HepG2 (cell line): Measurements from ENCODE around the gene MAN1A2. TPM values are rescaled to one million over a fixed set of nuclear protein-coding genes. Genes with fewer than 3 reads are reported as not detected.

Source experiments
- ATAC-seq: fragments of 200-7000 bp; cut with Tn5 transposase; 3 replicates; pipeline ENCODE4 v1.9.1; 2020; ENCODE audit warnings: mild to moderate bottlenecking, moderate library complexity
- BruUV-seq: library from RNA; stranded (reverse); fragments of 400-500 nt; replicated peaks from 2 replicates; lab custom pipeline; 2021; lab: Mats Ljungman, UMichigan
- CTCF ChIA-PET: fragments of 300-600 bp; formaldehyde crosslinking; extraction: SDS; loops from one replicate; lab custom pipeline; 2021; ENCODE audit warnings: low total read pairs, inconsistent platforms, low intra/inter-chr PET ratio; lab: Yijun Ruan, JAX
- POLR2A ChIA-PET: fragments of 350-600 bp; sonication (Branson Sonifier 250); formaldehyde crosslinking; loops from one replicate; lab custom pipeline; 2020; ENCODE audit warnings: antibody characterized with exemption, inconsistent platforms; lab: Yijun Ruan, JAX
- DNase-seq: peaks from one replicate; pipeline ENCODE4 v3.0.0-alpha.2; 2015; ENCODE audit warnings: low spot score
- FAIRE-seq: peaks from 3 replicates; lab custom pipeline; 2011; peaks lifted over from hg19 to GRCh38; lab: Jason Lieb, UNC
- H2AFZ ChIP-seq: one replicate; pipeline ENCODE4 v1.6.1; 2011; ENCODE audit warnings: low read length, inconsistent platforms
- H3K27ac ChIP-seq: fragments of 300-600 bp; 3 replicates; pipeline ENCODE4 v1.8.0; 2011; ENCODE audit warnings: mixed run types, mild to moderate bottlenecking, mixed read lengths, low read length, inconsistent platforms; ENCODE audit not compliant: insufficient read depth; ENCODE audit errors: extremely low read length
- H3K27me3 ChIP-seq, 2 experiments: fragments of 200-600 bp in 1 of 2; 2 replicates in 1 of 2; 3 replicates in 1 of 2; pipeline versions ENCODE4 v1.6.0 to v1.8.0; 2011; ENCODE audit warnings: low read length in 2 of 2, mild to moderate bottlenecking in 2 of 2, moderate library complexity in 2 of 2, inconsistent platforms in 1 of 2; ENCODE audit not compliant: insufficient read depth in 2 of 2, control insufficient read depth in 1 of 2
- H3K36me3 ChIP-seq, 2 experiments: fragments of 200-600 bp in 1 of 2; replicated peaks in 1 of 2; 2 replicates in 1 of 2; 3 replicates in 1 of 2; pipeline versions ENCODE4 v1.5.1 to v1.8.0; 2011; ENCODE audit warnings: low read length in 2 of 2, inconsistent platforms in 1 of 2; ENCODE audit not compliant: insufficient read depth in 2 of 2, control insufficient read depth in 1 of 2
- H3K4me1 ChIP-seq: 2 replicates; pipeline ENCODE4 v1.5.1; 2012; ENCODE audit warnings: low read length, inconsistent platforms; ENCODE audit not compliant: insufficient read depth
- H3K4me2 ChIP-seq: 2 replicates; pipeline ENCODE4 v1.6.0; 2011; ENCODE audit warnings: low read depth, low read length, inconsistent platforms
- H3K4me3 ChIP-seq, 3 experiments: fragments of 200-600 bp in 1 of 3; sonication (generic), shearing (Covaris generic) in 1 of 3; replicated peaks in 1 of 3; 2 replicates each; pipeline ENCODE4 v1.5.1; 2011 to 2016; ENCODE audit warnings: low read length in 3 of 3, inconsistent platforms in 2 of 3, low read depth in 2 of 3, mild to moderate bottlenecking in 2 of 3, control low read depth in 1 of 3, mixed read lengths in 1 of 3; ENCODE audit not compliant: insufficient read depth in 1 of 3
- H3K79me2 ChIP-seq: one replicate; pipeline ENCODE4 v1.6.1; 2011; ENCODE audit warnings: low read length, inconsistent platforms; ENCODE audit not compliant: insufficient read depth
- H3K9ac ChIP-seq: 2 replicates; pipeline ENCODE4 v1.6.0; 2011; ENCODE audit warnings: mild to moderate bottlenecking, low read depth, low read length, inconsistent platforms; ENCODE audit not compliant: insufficient read depth
- H3K9me3 ChIP-seq: 2 replicates; pipeline ENCODE4 v1.5.1; 2012; ENCODE audit warnings: mild to moderate bottlenecking, low read length
- H4K20me1 ChIP-seq: 2 replicates; pipeline ENCODE4 v1.6.0; 2011; ENCODE audit warnings: inconsistent platforms, mild to moderate bottlenecking, low read length, moderate library complexity; ENCODE audit not compliant: insufficient read depth
- HOXA9 ChIP-seq: sonication (generic); formaldehyde crosslinking; IDR thresholded peaks from 2 replicates; pipeline ENCODE4 v1.8.1; 2022; ENCODE audit warnings: missing genetic modification reagents, mild to moderate bottlenecking, moderate library complexity, borderline replicate concordance
- MLXIP ChIP-seq: sonication (generic); formaldehyde crosslinking; IDR thresholded peaks from 2 replicates; pipeline ENCODE4 v1.9.0; 2021; ENCODE audit warnings: missing genetic modification reagents, borderline replicate concordance
- ZBTB7A ChIP-seq: sonication (generic); formaldehyde crosslinking; IDR thresholded peaks from 2 replicates; pipeline ENCODE4 v1.8.0; 2022; ENCODE audit warnings: mild to moderate bottlenecking, missing genetic modification reagents
- ZHX2 ChIP-seq, 2 experiments: sonication (generic) in 1 of 2; formaldehyde crosslinking in 1 of 2; IDR thresholded peaks; 2 replicates each; pipeline versions ENCODE4 v1.6.1 to v1.9.0; 2014 to 2022; ENCODE audit warnings: antibody characterized with exemption in 1 of 2, borderline replicate concordance in 1 of 2, inconsistent platforms in 1 of 2, low read depth in 1 of 2, missing genetic modification reagents in 1 of 2
- ZNF160 ChIP-seq: sonication (generic); formaldehyde crosslinking; IDR thresholded peaks from 2 replicates; pipeline ENCODE4 v1.8.0; 2022; ENCODE audit warnings: mild to moderate bottlenecking, inconsistent platforms, missing genetic modification reagents
- ZNF468 ChIP-seq: sonication (generic); formaldehyde crosslinking; IDR thresholded peaks from 2 replicates; pipeline ENCODE4 v1.8.0; 2022; ENCODE audit warnings: mild to moderate bottlenecking, moderate library complexity, missing genetic modification reagents
- ZNF644 ChIP-seq: IDR thresholded peaks from 2 replicates; pipeline ENCODE4 v1.6.1; 2016; ENCODE audit warnings: low read depth
- ZNF891 ChIP-seq: sonication (generic); formaldehyde crosslinking; IDR thresholded peaks from 2 replicates; pipeline ENCODE4 v1.5.0; 2020; ENCODE audit warnings: mild to moderate bottlenecking, missing genetic modification reagents
- WGBS: methylation state at CpG from one replicate; pipeline ENCODE4 v1.1.6; 2017; ENCODE audit warnings: low lambda C conversion rate; 5-methylcytosine and 5-hydroxymethylcytosine counted together
- in situ Hi-C: cut with HindIII; loops from 2 replicates; pipeline ENCODE4 v1.10.0; 2017; ENCODE audit warnings: low pct_unique_long_range_greater_than_20kb; ENCODE audit not compliant: extremely low pct_ligation_motif_present
- intact Hi-C: fragments of 100-400 bp; cut with micrococcal nuclease; formaldehyde crosslinking; loops from one replicate; pipeline ENCODE4 v1.10.0; 2022; ENCODE audit not compliant: unreplicated experiment
- polyA plus RNA-seq, 8 experiments: library from polyadenylated mRNA; depleted of rRNA in 3 of 8; stranded (reverse) in 7 of 8; unstranded in 1 of 8; fragments of >200 nt; fragmentation: Illumina TruSeq in 4 of 8; extraction: Trizol in 4 of 8; gene quantifications; 2 replicates each; pipeline versions ENCODE4 v1.2.1 to v1.2.3, GENCODE V29; 2011 to 2016; ENCODE audit warnings: low read depth in 4 of 8, missing spikeins in 1 of 8, mixed read lengths in 1 of 8; ENCODE audit not compliant: insufficient read depth in 1 of 8
- total RNA-seq, 5 experiments: library from RNA; depleted of rRNA; stranded (reverse); fragments of >200 nt; fragmentation: Illumina TruSeq; extraction: Trizol; gene quantifications; 2 replicates each; pipeline ENCODE4 v1.2.3, GENCODE V29; 2016; ENCODE audit warnings: low read depth in 1 of 5
- TF ChIP-seq, protein P1 (sequence below): sonication (generic); formaldehyde crosslinking; IDR thresholded peaks from 2 replicates; pipeline ENCODE4 v1.8.0; 2022; ENCODE audit warnings: missing genetic modification reagents, low read depth, mild to moderate bottlenecking, borderline replicate concordance

MAN1A2 gene
- total and polyA plus RNA-seq, 2 of the 13 experiments (the other 11 are each of a cell fraction or from before 2014, with no cell fraction given), result 8.0 to 19.9 TPM

GRCh38 chr1:117500584-117500983 is 133.3 kb downstream of the MAN1A2 start (continued):
- TF ChIP-seq ZHX2 (IDR thresholded peaks at IDR 0.05; ENCODE audit: low read depth) (no peak), ZHX2 (CRISPR knock-in tag; IDR thresholded peaks at IDR 0.05; ENCODE audit: borderline replicate concordance) (no peak), ZNF468 (CRISPR knock-in tag) (no peak), ZNF644 (CRISPR knock-in tag) (no peak), HOXA9 (CRISPR knock-in tag) (no peak), ZNF160 (no peak)
- TF ChIP-seq, protein P1, sequence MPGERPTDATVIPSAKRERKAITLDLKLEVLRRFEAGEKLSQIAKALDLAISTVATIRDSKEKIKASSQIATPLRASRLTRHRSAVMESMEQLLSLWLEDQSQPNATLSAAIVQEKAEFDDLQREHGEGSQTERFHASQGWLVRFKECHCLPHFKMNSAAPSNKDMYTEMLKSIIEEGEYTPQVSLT (CRISPR knock-in tag), result no peak

DNA sequence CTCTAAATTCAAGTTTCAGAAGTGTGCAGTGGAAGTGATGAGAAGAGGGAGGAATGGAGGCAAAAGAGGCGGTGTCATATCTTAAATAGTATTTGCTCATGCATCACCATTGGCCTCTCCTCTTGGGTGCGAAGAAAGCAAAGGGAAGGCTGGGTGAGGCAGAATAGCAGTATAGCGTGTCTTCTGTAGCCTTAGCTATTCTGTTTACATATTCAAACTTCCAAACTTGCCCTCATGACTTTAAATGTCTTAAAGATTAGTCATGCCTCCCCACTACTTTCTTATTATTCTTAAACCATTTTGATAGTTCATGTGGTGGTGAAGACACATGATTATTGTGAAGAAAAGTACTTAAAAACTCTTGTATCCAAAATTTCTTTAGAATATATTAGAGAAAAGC is 134.0 kb downstream of the MAN1A2 start:
- BruUV-seq, result no TSS peak
- H3K36me3 ChIP-seq, result no peaks in the 10 kb centered on the region
- ChIA-PET CTCF (no interaction called here), POLR2A (no interaction called here)
- TF ChIP-seq ZNF891 (CRISPR knock-in tag), result no peak
- TF ChIP-seq MLXIP (CRISPR knock-in tag), result no peak
- TF ChIP-seq ZBTB7A, result no peak
- no peak overlapping the region for H3K4me2 ChIP-seq
- WGBS, result 97% methylated on average over 3 of the region's 3 CpGs
- DNase-seq (no peak), FAIRE-seq (no peak), ATAC-seq (no peak)
- no peak overlapping the region for H3K27ac ChIP-seq
- no peak overlapping the region for H3K9ac ChIP-seq
- H3K4me1 ChIP-seq, result no peaks in the 10 kb centered on the region
- H3K9me3 ChIP-seq, result no peaks in the 10 kb centered on the region
- H4K20me1 ChIP-seq, result no peaks in the 10 kb centered on the region
- no peak overlapping the region for H2AFZ ChIP-seq
- intact Hi-C loops (no loop called here), in situ Hi-C loops (no loop called here)
- H3K27me3 ChIP-seq, result no peaks in the 10 kb centered on the region
- H3K79me2 ChIP-seq, result no peaks in the 10 kb centered on the region
- H3K4me3 ChIP-seq, result no peak overlapping the region
